ENCODE measurements around the gene DLG2.

- no peak for TF ChIP-seq CTCF (IDR thresholded peaks at IDR 0.05; ENCODE audit: low read depth, low read length, missing input control)
- TF ChIP-seq, protein P1, sequence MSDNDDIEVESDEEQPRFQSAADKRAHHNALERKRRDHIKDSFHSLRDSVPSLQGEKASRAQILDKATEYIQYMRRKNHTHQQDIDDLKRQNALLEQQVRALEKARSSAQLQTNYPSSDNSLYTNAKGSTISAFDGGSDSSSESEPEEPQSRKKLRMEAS (IDR thresholded peaks at IDR 0.05): no peak
- TF ChIP-seq SP1 (IDR thresholded peaks at IDR 0.05): no peak
- TF ChIP-seq, protein P2, sequence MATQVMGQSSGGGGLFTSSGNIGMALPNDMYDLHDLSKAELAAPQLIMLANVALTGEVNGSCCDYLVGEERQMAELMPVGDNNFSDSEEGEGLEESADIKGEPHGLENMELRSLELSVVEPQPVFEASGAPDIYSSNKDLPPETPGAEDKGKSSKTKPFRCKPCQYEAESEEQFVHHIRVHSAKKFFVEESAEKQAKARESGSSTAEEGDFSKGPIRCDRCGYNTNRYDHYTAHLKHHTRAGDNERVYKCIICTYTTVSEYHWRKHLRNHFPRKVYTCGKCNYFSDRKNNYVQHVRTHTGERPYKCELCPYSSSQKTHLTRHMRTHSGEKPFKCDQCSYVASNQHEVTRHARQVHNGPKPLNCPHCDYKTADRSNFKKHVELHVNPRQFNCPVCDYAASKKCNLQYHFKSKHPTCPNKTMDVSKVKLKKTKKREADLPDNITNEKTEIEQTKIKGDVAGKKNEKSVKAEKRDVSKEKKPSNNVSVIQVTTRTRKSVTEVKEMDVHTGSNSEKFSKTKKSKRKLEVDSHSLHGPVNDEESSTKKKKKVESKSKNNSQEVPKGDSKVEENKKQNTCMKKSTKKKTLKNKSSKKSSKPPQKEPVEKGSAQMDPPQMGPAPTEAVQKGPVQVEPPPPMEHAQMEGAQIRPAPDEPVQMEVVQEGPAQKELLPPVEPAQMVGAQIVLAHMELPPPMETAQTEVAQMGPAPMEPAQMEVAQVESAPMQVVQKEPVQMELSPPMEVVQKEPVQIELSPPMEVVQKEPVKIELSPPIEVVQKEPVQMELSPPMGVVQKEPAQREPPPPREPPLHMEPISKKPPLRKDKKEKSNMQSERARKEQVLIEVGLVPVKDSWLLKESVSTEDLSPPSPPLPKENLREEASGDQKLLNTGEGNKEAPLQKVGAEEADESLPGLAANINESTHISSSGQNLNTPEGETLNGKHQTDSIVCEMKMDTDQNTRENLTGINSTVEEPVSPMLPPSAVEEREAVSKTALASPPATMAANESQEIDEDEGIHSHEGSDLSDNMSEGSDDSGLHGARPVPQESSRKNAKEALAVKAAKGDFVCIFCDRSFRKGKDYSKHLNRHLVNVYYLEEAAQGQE (IDR thresholded peaks at IDR 0.05): no peak
- no peak for TF ChIP-seq ATF3 (IDR thresholded peaks at IDR 0.05)
- TF ChIP-seq YY1 (IDR thresholded peaks at IDR 0.05): no peak
- TF ChIP-seq JUND (IDR thresholded peaks at IDR 0.05): no peak
- no peak for TF ChIP-seq RXRA (IDR thresholded peaks at IDR 0.05)
- TF ChIP-seq RAD21 (IDR thresholded peaks at IDR 0.05): no peak
- TF ChIP-seq, protein P3, sequence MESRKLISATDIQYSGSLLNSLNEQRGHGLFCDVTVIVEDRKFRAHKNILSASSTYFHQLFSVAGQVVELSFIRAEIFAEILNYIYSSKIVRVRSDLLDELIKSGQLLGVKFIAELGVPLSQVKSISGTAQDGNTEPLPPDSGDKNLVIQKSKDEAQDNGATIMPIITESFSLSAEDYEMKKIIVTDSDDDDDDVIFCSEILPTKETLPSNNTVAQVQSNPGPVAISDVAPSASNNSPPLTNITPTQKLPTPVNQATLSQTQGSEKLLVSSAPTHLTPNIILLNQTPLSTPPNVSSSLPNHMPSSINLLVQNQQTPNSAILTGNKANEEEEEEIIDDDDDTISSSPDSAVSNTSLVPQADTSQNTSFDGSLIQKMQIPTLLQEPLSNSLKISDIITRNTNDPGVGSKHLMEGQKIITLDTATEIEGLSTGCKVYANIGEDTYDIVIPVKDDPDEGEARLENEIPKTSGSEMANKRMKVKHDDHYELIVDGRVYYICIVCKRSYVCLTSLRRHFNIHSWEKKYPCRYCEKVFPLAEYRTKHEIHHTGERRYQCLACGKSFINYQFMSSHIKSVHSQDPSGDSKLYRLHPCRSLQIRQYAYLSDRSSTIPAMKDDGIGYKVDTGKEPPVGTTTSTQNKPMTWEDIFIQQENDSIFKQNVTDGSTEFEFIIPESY (IDR thresholded peaks at IDR 0.05): no peak
- no peak for TF ChIP-seq FOXA1 (IDR thresholded peaks at IDR 0.05)
- TF ChIP-seq GABPA (IDR thresholded peaks at IDR 0.05 in 1 of 2, conservative IDR thresholded peaks at IDR 0.05 in 1 of 2): no peak
- no peak for TF ChIP-seq TAF1 (conservative IDR thresholded peaks at IDR 0.05)
- no peak for TF ChIP-seq EGR1 (IDR thresholded peaks at IDR 0.05; ENCODE audit: low read depth in 2 of 2)
Observed at GRCh38 chr11:84793318-84793717, 833.8 kb downstream of the DLG2 start.
